Measurements from ENCODE around the gene RERG.
A peak's percentile ranks its signal among the peaks of the same experiment; 100 is the strongest.
"Not testable (repeated sequence)": the region's sequence is repeated elsewhere in the genome, so short reads cannot be mapped to it uniquely, and the experiment has no call there.

Gene RERG

DNA sequence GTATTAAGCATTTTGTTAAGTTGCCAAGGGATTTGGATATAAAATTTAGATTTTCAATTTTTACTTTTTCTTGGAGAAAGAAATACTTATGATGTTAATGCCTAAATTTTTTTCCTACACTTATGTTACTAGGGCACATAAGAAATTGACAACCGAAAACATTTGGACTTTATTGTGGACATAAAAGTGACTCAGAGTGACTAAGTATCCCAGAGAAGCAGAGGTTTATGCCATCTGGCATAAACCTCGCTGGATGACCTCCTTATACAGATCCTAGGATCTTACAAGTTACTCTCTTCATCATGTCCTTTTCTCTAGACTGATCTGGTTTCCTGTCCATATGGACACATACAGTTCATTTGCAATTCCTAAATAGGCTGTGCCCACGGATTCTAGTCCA is 89.8 kb downstream of the RERG start:
- no peak for DNase-seq

DNA sequence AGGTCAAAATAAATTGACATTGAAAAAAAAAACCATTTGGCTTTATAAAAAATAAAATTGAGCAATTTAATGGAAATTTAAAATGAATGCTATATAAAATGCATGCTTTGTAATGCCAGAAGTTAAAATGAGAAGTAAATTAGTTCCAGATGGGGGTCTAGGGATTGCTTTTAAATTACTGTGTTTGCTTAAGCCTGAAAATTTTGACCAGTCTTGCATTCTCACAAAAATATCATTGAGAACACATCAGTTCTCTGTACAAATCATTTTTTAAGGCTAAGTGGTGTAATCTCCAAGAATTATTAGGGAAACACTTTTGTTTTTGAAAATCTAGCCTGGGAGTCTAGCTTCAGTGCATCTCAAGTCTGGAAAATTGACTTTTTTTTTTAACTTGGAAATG is 90.7 kb downstream of the RERG start:
- DNase-seq = no peak

DNA sequence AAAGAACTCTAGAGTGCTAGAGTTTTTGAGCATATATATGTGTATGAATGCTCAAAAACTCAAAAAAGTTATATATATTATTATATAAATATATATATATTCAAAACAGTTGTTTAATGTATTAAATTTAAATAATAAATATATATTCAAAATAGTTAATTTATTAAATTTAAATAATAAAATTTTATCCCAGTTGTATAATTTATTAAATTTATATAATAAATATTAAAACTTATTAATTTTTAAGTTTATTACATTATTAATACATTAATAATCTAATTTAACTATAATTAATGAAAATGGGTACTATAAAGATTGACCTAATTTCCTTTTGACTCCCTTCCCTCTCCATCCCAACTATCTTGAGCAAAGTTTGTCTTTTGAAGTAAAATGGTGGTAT is 97.8 kb downstream of the RERG start:
- DNase-seq = no peak

DNA sequence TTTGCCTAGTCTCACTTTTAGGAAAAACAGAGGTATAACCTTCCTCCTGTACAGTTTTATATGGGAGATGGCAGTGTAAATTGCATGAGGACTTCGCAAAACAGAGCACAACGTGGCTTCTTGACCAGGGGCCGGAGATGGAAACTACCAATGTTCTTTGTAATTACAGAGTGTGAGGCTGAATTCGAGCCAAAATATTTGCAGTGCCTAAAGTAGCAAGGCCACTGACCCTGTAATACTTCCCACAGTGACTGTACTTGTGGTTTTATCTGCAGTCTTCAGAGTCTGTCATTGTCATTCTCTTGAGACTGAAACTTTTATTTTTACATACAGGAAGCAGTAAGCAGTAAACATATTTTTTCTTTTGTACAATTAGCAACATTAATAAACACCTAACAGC is 98.9 kb downstream of the RERG start:
- DNase-seq = no peak

DNA sequence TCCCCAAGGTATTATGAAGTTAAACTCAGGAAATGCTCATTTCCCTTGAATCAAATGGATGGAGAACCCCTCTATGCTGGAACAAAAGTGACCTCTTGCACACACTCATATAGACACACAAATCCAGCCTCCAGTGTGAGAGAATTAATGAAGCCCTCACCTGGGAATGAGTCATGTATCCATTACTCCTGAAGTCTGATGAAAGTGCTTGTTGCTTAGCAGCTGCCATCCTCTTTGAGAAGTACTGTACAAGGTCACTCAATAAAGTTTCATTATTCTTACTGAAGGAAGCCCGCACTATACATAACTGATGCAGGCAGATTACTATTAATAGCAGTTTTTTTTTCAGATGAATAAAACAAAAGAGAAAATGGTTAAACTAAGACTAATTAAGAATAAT is 102.3 kb downstream of the RERG start:
- DNase-seq = no peak

DNA sequence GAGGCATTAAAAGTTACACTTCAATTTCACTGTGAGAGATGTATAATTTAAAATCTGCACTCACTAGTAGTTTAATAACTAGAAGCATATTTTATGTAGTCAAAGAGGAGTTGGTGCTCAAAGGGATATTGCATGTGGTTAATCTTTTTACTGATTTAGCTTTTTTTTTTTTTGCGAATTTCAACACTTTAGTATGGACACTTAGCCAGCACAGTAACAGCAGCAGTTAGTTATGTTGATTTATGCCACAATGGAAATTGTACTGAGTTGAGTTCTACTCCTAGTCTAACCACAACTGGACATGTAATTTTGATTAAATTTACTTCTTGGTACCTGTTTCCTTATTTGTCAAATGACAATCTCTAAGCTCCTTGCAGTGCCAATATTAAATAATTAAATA is 104.2 kb downstream of the RERG start:
- no peak for DNase-seq

DNA sequence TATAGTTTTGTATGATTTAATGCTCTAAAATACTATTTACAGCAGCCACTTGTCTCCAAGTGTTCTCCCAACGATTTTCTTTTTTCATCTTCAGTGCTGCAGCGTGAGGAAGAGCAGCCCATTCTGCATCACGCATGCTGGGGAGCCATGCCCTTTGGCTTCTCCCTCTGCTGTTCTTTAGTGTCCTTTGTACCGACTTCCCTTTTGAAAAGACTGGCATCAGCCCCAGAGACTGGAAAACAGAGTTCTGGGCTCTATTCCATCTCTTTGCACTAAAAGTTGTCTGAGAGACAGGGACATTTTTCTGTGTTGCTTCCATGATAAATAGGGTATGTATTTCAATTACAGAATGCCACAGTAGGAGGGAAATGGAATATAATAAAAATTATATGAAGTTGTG is 105.1 kb downstream of the RERG start:
- DNase-seq = no peak

DNA sequence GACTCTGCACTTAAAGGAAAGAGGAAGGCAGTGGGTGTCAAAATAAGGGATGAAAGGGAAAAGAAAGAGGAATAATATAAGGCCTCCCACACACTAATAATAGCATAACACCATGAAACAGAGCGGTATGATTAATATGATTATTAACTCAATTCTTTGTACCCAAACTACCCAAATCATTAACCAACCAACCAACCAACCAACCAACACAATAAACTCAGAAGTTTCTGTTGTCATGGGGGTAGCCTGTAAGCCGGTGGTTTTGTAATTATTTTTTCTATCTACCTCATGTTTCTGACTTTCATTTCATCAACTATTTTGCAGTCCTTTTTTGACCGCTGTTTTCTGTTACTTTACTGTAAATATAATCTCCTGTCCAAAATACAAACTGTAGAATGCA is 105.8 kb downstream of the RERG start:
- DNase-seq = no peak

DNA sequence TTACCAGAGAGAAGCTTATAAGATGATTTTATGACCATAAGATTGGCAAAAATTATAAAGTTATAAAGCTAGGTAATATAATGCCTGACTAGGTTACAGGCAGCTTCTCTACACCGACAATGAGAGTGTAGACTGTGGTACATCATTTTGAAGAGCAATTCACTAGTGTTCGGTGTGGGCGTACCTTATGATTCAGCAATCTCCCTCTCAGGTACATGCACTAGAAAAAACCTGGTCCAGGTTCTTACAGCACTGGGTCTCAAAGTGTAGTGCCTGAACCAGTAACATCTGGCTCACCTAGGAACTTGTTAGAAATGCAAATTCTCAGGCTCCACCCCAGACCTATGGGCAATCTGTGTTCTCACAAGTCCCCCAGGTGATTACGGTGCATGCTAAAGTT is 106.7 kb downstream of the RERG start:
- DNase-seq = no peak

DNA sequence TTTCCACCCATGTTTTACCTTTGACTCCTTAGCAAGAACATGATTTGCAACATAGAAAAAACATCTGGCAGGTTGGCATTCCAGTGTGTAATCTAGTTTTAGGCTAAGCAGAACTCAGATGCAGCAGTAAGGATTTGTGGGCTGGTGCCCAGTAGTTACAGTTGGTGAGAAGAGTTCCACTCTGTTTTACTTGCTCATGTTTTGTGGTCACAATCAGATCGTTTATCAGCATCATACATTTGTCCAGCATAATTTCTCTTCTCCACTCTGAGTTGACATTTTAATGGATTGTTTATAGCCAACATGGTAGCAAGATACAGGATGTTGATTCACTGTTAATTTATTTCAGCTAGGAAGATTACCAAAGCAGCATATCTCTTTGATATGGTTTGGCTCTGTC is 128.4 kb downstream of the RERG start:
- DNase-seq = no peak

DNA sequence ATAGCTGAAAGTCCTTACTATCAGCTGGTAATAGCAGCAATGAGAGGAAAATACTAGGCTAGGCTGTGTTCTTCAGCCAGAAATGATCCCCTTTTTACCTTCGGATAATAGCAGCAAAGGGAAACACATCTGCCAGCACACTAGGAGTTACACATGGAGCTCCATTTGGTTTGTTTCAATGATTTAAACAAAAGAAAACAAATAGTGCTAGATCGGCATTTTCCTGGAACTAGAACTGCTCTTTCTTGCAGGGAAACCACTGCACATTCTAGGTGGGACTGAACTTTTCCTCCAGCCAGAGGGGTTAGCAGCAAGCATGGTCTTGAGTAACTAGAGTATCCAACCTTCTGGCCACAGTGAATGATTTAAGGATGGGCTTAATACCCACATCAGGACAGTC is 130.8 kb downstream of the RERG start:
- no peak for DNase-seq

DNA sequence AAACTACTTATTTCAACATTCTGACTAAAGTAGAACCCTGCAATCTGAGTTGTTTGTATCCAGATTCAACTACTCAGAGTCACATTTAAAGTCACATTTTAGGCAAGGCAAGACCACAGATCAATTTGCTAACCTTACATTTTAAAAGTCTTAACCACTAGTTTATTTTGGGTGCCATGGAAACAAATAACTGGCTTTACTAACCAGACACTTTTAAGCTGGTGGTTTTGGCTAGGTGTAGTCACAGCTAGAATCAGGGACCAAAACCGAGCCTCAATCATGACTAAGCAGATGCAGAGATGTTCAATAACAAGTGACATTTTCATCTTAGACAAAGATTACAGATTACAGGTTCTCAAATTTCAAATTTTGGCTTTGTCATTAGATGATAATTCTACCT is 133.1 kb downstream of the RERG start:
- peak; percentile 81 for DNase-seq

DNA sequence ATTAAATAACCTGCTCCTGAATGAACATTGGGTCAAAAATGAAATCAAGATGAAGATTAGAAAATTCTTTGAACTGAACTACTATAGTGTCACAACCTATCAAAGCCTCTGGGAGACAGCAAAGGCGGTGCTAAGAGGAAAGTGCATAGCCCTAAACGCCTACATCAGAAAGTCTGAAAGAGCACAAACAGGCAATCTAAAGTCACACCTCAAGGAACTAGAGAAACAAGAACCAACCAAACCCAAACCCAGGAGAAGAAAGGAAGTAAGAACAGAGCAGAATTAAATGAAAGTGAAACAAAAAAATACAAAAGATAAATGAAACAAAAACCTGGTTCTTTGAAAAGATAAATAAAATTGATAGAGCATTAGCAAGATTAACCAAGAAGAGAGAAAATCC is 143.5 kb downstream of the RERG start:
- not testable (repeated sequence) for DNase-seq

DNA sequence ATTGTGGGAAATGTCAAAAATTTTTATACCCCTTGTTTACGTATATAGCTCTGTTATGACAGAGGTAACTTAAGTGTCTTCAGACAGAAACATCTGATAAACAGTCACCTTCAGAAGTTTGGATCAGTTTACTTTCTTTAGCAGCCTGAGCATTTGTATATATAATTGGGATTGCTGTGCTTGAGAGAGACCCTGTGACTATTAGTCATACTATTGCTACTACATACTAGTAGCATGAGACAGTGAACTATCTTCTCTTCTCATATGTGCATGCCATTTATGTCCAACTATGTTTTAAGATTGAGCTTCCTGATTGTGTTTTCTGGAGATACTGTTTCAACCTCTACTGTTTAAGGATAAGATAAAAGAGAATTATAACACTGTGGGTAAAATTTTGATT is 146.9 kb downstream of the RERG start:
- no peak for DNase-seq

DNA sequence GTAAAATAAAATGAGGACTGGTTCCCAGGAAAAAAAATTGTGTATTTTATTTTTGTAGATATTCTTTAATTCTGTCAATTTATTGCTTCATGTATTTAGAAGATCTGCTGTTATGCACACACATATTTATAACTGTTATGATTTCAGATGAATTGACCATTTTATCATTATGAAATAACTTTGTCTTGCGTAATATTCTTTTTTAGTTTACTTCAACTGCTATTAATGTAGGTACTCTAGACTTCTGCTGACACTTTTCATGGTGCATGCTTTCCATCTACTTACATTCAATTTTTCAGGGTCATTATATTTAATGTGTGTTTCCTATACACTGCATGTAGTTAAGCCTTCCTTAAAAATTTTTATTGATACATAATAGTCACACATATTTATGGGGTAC is 162.1 kb downstream of the RERG start:
- DNase-seq = no peak
